Measurements from ENCODE around the gene NCCRP1. TPM values are rescaled to one million over a fixed set of nuclear protein-coding genes. Genes with fewer than 3 reads are reported as not detected.

The NCCRP1 gene
- total and polyA plus RNA-seq, 2 donors (not counting 1 experiment from before 2014, with no cell fraction given), result not detected

DNA sequence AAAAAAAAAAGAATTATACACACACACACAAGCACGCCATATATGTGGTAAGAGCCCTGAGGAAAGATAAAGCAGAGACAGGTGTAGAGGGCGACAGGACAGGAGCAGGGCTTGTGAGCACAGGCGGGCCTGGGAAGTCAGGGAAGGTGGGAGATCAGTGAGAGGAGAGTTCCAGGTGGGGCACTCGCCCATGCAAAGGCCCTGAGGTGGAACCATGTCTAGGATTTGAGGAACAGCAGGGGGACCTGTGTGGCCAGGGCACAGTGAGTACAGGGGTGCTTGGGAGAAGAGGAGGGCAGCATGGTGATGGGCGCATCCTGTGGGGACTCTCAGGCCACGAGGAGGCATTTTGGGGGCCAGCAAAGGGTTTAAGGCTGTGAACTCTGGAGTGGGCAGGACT lies 32.5 kb upstream of the NCCRP1 start:
- Histone ChIP-seq H3K4me3 (replicated peaks in 1 of 4; ENCODE audit: control extremely low read depth in 1 of 4, insufficient read depth in 1 of 4, low read depth in 3 of 4, low read length in 4 of 4) (no peak overlapping the region), H3K4me2 (ENCODE audit: extremely low read depth, insufficient read depth, low read length) (no peak overlapping the region), H3K4me1 (ENCODE audit: control insufficient read depth, extremely low read depth, insufficient read depth, low read length) (no peaks in the 10 kb centered on the region), H3K36me3 (ENCODE audit: control insufficient read depth, insufficient read depth, low read length) (peaks cover 2% of the 10 kb centered on the region), H2AFZ (ENCODE audit: low read length) (no peak overlapping the region), H4K20me1 (ENCODE audit: control insufficient read depth, extremely low read depth, insufficient read depth, low read length) (no peaks in the 10 kb centered on the region), H3K27me3 (ENCODE audit: control insufficient read depth, insufficient read depth, low read length) (no peaks in the 10 kb centered on the region), H3K9me3 (ENCODE audit: control insufficient read depth, insufficient read depth, low read depth, low read length) (no peaks in the 10 kb centered on the region), H3K9ac (ENCODE audit: insufficient read depth, low read length) (no peak overlapping the region), H3K27ac (ENCODE audit: insufficient read depth, low read length) (no peak overlapping the region), H3K79me2 (ENCODE audit: control insufficient read depth, insufficient read depth, low read length) (peaks cover 15% of the 10 kb centered on the region)
- TF ChIP-seq EZH2 (IDR thresholded peaks at IDR 0.05; ENCODE audit: low read length, missing control alignments), result no peak
- TF ChIP-seq, protein P1, sequence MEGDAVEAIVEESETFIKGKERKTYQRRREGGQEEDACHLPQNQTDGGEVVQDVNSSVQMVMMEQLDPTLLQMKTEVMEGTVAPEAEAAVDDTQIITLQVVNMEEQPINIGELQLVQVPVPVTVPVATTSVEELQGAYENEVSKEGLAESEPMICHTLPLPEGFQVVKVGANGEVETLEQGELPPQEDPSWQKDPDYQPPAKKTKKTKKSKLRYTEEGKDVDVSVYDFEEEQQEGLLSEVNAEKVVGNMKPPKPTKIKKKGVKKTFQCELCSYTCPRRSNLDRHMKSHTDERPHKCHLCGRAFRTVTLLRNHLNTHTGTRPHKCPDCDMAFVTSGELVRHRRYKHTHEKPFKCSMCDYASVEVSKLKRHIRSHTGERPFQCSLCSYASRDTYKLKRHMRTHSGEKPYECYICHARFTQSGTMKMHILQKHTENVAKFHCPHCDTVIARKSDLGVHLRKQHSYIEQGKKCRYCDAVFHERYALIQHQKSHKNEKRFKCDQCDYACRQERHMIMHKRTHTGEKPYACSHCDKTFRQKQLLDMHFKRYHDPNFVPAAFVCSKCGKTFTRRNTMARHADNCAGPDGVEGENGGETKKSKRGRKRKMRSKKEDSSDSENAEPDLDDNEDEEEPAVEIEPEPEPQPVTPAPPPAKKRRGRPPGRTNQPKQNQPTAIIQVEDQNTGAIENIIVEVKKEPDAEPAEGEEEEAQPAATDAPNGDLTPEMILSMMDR (conservative IDR thresholded peaks at IDR 0.05 in 1 of 2, IDR thresholded peaks at IDR 0.05 in 1 of 2; ENCODE audit: low read depth in 1 of 2, low read length in 2 of 2), result no peak
- DNase-seq (ENCODE audit: low read depth in 2 of 2), result no peak

DNA sequence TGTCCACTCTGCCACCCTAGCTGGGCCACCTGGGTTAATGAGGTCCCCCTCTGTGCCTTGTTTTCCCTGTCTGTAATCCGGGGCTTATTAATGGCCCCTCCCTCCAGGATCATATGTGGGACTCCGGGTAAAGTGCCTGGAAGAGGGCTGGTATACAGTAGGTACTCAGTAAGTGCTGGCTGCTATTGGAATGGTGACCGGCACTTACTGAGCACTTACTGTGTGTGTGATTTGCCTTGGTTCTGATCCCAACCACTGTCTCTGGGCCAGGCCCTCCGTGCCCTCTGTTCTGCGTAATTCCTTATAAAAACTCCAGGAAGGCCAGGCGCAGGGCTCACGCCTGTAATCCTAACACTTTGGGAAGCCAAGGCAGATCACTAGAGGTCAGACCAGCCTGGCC lies 30.9 kb upstream of the NCCRP1 start:
- no peak overlapping the region for H2AFZ ChIP-seq (ENCODE audit: low read length)
- no peak overlapping the region for H3K4me3 ChIP-seq (replicated peaks in 1 of 4; ENCODE audit: control extremely low read depth in 1 of 4, insufficient read depth in 1 of 4, low read depth in 3 of 4, low read length in 4 of 4)
- no peaks in the 10 kb centered on the region for H4K20me1 ChIP-seq (ENCODE audit: control insufficient read depth, extremely low read depth, insufficient read depth, low read length)
- no peaks in the 10 kb centered on the region for H3K36me3 ChIP-seq (ENCODE audit: control insufficient read depth, insufficient read depth, low read length)
- TF ChIP-seq, protein P1 (conservative IDR thresholded peaks at IDR 0.05 in 1 of 2, IDR thresholded peaks at IDR 0.05 in 1 of 2; ENCODE audit: low read depth in 1 of 2, low read length in 2 of 2), result no peak
- no peak for TF ChIP-seq EZH2 (IDR thresholded peaks at IDR 0.05; ENCODE audit: low read length, missing control alignments)
- H3K9ac ChIP-seq (ENCODE audit: insufficient read depth, low read length), result no peak overlapping the region
- peaks cover 13% of the 10 kb centered on the region for H3K79me2 ChIP-seq (ENCODE audit: control insufficient read depth, insufficient read depth, low read length)
- H3K9me3 ChIP-seq (ENCODE audit: control insufficient read depth, insufficient read depth, low read depth, low read length), result no peaks in the 10 kb centered on the region
- H3K4me2 ChIP-seq (ENCODE audit: extremely low read depth, insufficient read depth, low read length), result no peak overlapping the region
- H3K4me1 ChIP-seq (ENCODE audit: control insufficient read depth, extremely low read depth, insufficient read depth, low read length), result no peaks in the 10 kb centered on the region
- DNase-seq (ENCODE audit: low read depth in 2 of 2), result no peak
- no peaks in the 10 kb centered on the region for H3K27me3 ChIP-seq (ENCODE audit: control insufficient read depth, insufficient read depth, low read length)
- H3K27ac ChIP-seq (ENCODE audit: insufficient read depth, low read length), result no peak overlapping the region

DNA sequence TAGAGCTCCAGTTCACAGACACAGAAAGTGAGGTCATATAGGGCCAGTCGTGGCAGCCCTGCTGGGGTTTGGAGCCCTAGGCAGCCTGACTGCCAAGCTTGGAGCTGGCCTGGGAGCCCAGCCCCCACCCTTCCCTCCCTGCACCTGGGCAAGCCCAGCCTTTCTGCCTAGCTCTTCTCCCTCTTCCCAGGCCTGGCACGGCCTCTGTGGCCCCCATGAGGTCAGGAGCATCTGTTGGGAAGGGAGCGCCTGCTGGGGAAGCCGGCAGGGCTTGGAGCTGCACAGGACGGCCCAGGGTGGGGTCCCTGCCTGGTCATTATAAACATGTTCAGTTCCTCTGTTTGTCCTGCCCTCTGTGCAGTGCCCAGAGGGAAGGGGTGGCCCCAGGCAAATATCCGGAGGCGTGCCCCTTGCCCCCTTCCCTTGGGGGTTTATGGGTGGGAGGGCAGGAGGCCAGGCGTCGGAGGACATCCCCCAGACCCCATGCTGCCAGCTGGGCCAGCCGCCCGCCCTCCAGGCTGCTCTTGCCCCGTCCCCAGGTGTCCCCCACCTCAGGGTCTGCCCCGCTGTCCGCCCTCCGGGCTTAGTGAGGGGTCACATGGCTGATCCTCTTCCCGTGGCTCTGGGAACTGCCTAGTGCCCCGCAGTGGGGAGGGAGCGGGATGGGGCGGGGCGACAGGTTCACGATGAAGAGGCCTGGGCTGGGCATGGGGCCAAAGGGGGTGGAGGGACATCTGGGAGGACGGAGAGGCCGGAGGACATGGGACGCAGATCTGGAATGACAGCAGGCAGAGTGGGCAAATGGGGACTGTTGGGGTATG lies 30.0 kb upstream of the NCCRP1 start:
- peaks cover 6% of the 10 kb centered on the region for H3K79me2 ChIP-seq (ENCODE audit: control insufficient read depth, insufficient read depth, low read length)
- no peak overlapping the region for H3K4me2 ChIP-seq (ENCODE audit: extremely low read depth, insufficient read depth, low read length)
- TF ChIP-seq, protein P1 (conservative IDR thresholded peaks at IDR 0.05 in 1 of 2, IDR thresholded peaks at IDR 0.05 in 1 of 2; ENCODE audit: low read depth in 1 of 2, low read length in 2 of 2), result no peak
- no peak for TF ChIP-seq EZH2 (IDR thresholded peaks at IDR 0.05; ENCODE audit: low read length, missing control alignments)
- H3K9me3 ChIP-seq (ENCODE audit: control insufficient read depth, insufficient read depth, low read depth, low read length), result no peaks in the 10 kb centered on the region
- H2AFZ ChIP-seq (ENCODE audit: low read length), result no peak overlapping the region
- no peak overlapping the region for H3K27ac ChIP-seq (ENCODE audit: insufficient read depth, low read length)
- no peak overlapping the region for H3K4me3 ChIP-seq (replicated peaks in 1 of 4; ENCODE audit: control extremely low read depth in 1 of 4, insufficient read depth in 1 of 4, low read depth in 3 of 4, low read length in 4 of 4)
- no peaks in the 10 kb centered on the region for H3K4me1 ChIP-seq (ENCODE audit: control insufficient read depth, extremely low read depth, insufficient read depth, low read length)
- H3K36me3 ChIP-seq (ENCODE audit: control insufficient read depth, insufficient read depth, low read length), result no peaks in the 10 kb centered on the region
- H4K20me1 ChIP-seq (ENCODE audit: control insufficient read depth, extremely low read depth, insufficient read depth, low read length), result no peaks in the 10 kb centered on the region
- H3K27me3 ChIP-seq (ENCODE audit: control insufficient read depth, insufficient read depth, low read length), result no peaks in the 10 kb centered on the region
- DNase-seq (ENCODE audit: low read depth in 2 of 2), result peak in 1 of 2 donors; percentile 21
- H3K9ac ChIP-seq (ENCODE audit: insufficient read depth, low read length), result no peak overlapping the region
